ENCODE results near the gene CAVIN2.

DNA sequence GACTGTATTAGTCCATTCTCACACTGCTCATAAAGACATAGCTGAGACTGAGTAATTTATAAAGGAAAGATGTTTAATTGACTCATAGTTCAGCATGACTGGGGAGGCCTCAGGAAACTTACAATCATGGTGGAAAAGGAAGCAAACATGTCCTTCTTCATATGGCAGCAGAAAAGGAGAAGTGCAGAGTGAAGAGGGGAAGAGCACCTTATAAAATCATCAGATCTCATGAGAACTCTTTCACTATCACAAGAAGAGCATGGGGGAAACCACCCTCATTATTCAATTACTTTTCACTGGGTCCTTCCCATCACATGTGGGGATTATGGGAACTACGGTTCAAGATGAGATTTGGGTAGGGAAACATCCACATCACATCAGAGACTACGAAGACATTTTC is 43.0 kb upstream of the CAVIN2 start:
- TF ChIP-seq BHLHE40 (IDR thresholded peaks at IDR 0.05; ENCODE audit: borderline replicate concordance) (no peak), TARDBP (IDR thresholded peaks at IDR 0.05) (no peak), ELF4 (IDR thresholded peaks at IDR 0.05) (no peak), SP1 (IDR thresholded peaks at IDR 0.05) (no peak), ZNF384 (IDR thresholded peaks at IDR 0.05) (no peak), FOXM1 (IDR thresholded peaks at IDR 0.05; ENCODE audit: borderline replicate concordance) (no peak), HDGF (IDR thresholded peaks at IDR 0.05; ENCODE audit: borderline replicate concordance) (no peak), SUZ12 (IDR thresholded peaks at IDR 0.05) (no peak), FOXK2 (IDR thresholded peaks at IDR 0.05) (no peak), NFRKB (IDR thresholded peaks at IDR 0.05) (no peak), ARNT (IDR thresholded peaks at IDR 0.05) (no peak), LEF1 (IDR thresholded peaks at IDR 0.05; ENCODE audit: borderline replicate concordance) (no peak), CTBP1 (IDR thresholded peaks at IDR 0.05; ENCODE audit: borderline replicate concordance) (no peak)
- TF ChIP-seq, protein P1, sequence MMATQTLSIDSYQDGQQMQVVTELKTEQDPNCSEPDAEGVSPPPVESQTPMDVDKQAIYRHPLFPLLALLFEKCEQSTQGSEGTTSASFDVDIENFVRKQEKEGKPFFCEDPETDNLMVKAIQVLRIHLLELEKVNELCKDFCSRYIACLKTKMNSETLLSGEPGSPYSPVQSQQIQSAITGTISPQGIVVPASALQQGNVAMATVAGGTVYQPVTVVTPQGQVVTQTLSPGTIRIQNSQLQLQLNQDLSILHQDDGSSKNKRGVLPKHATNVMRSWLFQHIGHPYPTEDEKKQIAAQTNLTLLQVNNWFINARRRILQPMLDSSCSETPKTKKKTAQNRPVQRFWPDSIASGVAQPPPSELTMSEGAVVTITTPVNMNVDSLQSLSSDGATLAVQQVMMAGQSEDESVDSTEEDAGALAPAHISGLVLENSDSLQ (IDR thresholded peaks at IDR 0.05), result no peak

Measured in HEK293T (cell line).